CD14-positive monocyte (primary cell): ENCODE measurements around the gene ANKRD22. TPM values are rescaled to one million over a fixed set of nuclear protein-coding genes. Genes with fewer than 3 reads are reported as not detected.

ENCODE experiments used
- DNase-seq, 3 donors: peaks; one replicate each; pipeline ENCODE4 v3.0.0-alpha.2; 2011 to 2022
- H2AFZ ChIP-seq: 2 replicates; pipeline ENCODE4 v1.6.0; 2012; ENCODE audit warnings: mild to moderate bottlenecking, low read depth, low read length, inconsistent platforms; ENCODE audit not compliant: insufficient read depth, poor library complexity, severe bottlenecking
- H3K27ac ChIP-seq, 2 donors: 1 replicate in 1 of 2; 2 replicates in 1 of 2; pipeline ENCODE4 v1.5.1; 2012 to 2013; ENCODE audit warnings: low read length in 2 of 2, control low read depth in 1 of 2, inconsistent platforms in 1 of 2, low read depth in 1 of 2, mild to moderate bottlenecking in 1 of 2
- H3K27me3 ChIP-seq, 2 donors: one replicate each; pipeline versions ENCODE4 v1.6.0 to v1.6.1; 2011 to 2013; ENCODE audit warnings: low read length in 2 of 2; ENCODE audit not compliant: control insufficient read depth in 2 of 2, insufficient read depth in 2 of 2
- H3K36me3 ChIP-seq, 2 donors: replicated peaks in 1 of 2; 1 replicate in 1 of 2; 2 replicates in 1 of 2; pipeline versions ENCODE4 v1.5.1 to v1.6.1; 2012 to 2013; ENCODE audit warnings: low read length in 2 of 2, control low read depth in 1 of 2, inconsistent platforms in 1 of 2, mild to moderate bottlenecking in 1 of 2; ENCODE audit not compliant: insufficient read depth in 2 of 2, control insufficient read depth in 1 of 2
- H3K4me1 ChIP-seq, 2 donors: 1 replicate in 1 of 2; 2 replicates in 1 of 2; pipeline versions ENCODE4 v1.5.1 to v1.6.1; 2012 to 2013; ENCODE audit warnings: low read length in 2 of 2, control low read depth in 1 of 2, inconsistent platforms in 1 of 2, mild to moderate bottlenecking in 1 of 2, moderate library complexity in 1 of 2; ENCODE audit not compliant: insufficient read depth in 2 of 2, control insufficient read depth in 1 of 2
- H3K4me2 ChIP-seq: replicated peaks from 2 replicates; pipeline ENCODE3; 2012; ENCODE audit warnings: low read length, moderate library complexity, mild to moderate bottlenecking; ENCODE audit not compliant: poor library complexity, severe bottlenecking; ENCODE audit errors: extremely low read depth
- H3K4me3 ChIP-seq, 3 experiments: fragments of 200-600 bp in 1 of 3; sonication (generic) in 1 of 3; replicated peaks in 1 of 3; 1 replicate in 2 of 3; 2 replicates in 1 of 3; pipeline ENCODE4 v1.5.1; 2011 to 2013; ENCODE audit warnings: low read length in 3 of 3, mild to moderate bottlenecking in 3 of 3, control low read depth in 2 of 3, low read depth in 2 of 3, inconsistent platforms in 1 of 3, moderate library complexity in 1 of 3
- H3K79me2 ChIP-seq: 2 replicates; pipeline ENCODE4 v1.6.0; 2012; ENCODE audit warnings: mild to moderate bottlenecking, control low read depth, inconsistent platforms, low read length, moderate library complexity; ENCODE audit not compliant: insufficient read depth
- H3K9ac ChIP-seq: 2 replicates; pipeline ENCODE4 v1.6.0; 2017; ENCODE audit warnings: low read length, mild to moderate bottlenecking; ENCODE audit not compliant: insufficient read depth, poor library complexity, severe bottlenecking
- H3K9me3 ChIP-seq, 2 donors: replicated peaks in 1 of 2; 1 replicate in 1 of 2; 2 replicates in 1 of 2; pipeline versions ENCODE4 v1.5.1 to v1.6.1; 2012 to 2013; ENCODE audit warnings: low read length in 2 of 2, control low read depth in 1 of 2; ENCODE audit not compliant: control insufficient read depth in 1 of 2, insufficient read depth in 1 of 2
- H4K20me1 ChIP-seq: 2 replicates; pipeline ENCODE4 v1.6.0; 2012; ENCODE audit warnings: mild to moderate bottlenecking, low read length, control low read depth, moderate library complexity; ENCODE audit not compliant: insufficient read depth
- H3K27ac Mint-ChIP-seq, 7 donors: one replicate each; pipeline ENCODE4 v1.8.0; 2020; ENCODE audit warnings: mild to moderate bottlenecking in 7 of 7, mixed read lengths in 7 of 7, moderate library complexity in 6 of 7, inconsistent platforms in 2 of 7
- H3K27me3 Mint-ChIP-seq, 3 donors: one replicate each; pipeline ENCODE4 v1.8.0; 2021 to 2022; ENCODE audit warnings: low read depth in 3 of 3, mild to moderate bottlenecking in 3 of 3, mixed read lengths in 3 of 3, moderate library complexity in 3 of 3, inconsistent platforms in 1 of 3
- H3K36me3 Mint-ChIP-seq, 2 donors: one replicate each; pipeline ENCODE4 v1.8.0; 2020; ENCODE audit warnings: mixed read lengths in 2 of 2, inconsistent platforms in 1 of 2, mild to moderate bottlenecking in 1 of 2
- H3K4me1 Mint-ChIP-seq: one replicate; pipeline ENCODE4 v1.8.0; 2020; ENCODE audit warnings: mild to moderate bottlenecking, mixed read lengths
- H3K4me3 Mint-ChIP-seq, 2 donors: one replicate each; pipeline ENCODE4 v1.8.0; 2020; ENCODE audit warnings: mild to moderate bottlenecking in 2 of 2, mixed read lengths in 2 of 2, moderate library complexity in 1 of 2
- H3K9me3 Mint-ChIP-seq, 7 donors: one replicate each; pipeline ENCODE4 v1.8.0; 2020 to 2022; ENCODE audit warnings: mixed read lengths in 7 of 7, mild to moderate bottlenecking in 6 of 7, moderate library complexity in 6 of 7, inconsistent platforms in 2 of 7
- CTCF ChIP-seq: fragments of 200-600 bp; IDR thresholded peaks from one replicate; pipeline ENCODE4 v1.8.0; 2022; ENCODE audit warnings: antibody characterized with exemption, mild to moderate bottlenecking
- intact Hi-C, 2 donors: fragments of 100-400 bp; cut with micrococcal nuclease; formaldehyde crosslinking; loops; one replicate each; pipeline versions ENCODE4 v1.15.0 to v1.15.1; 2023
- polyA plus RNA-seq, 3 donors: library from polyadenylated mRNA; depleted of rRNA in 1 of 3; unstranded in 2 of 3; stranded (reverse) in 1 of 3; fragments of 300-500 nt in 2 of 3; fragments of >200 nt in 1 of 3; fragmentation: Illumina TruSeq in 2 of 3; gene quantifications; 1 replicate in 2 of 3; 2 replicates in 1 of 3; pipeline ENCODE4 v1.2.3, GENCODE V29; 2012 to 2021

The ANKRD22 gene
- polyA plus RNA-seq, 3 donors, result 2.7 to 3.5 (median 3.2) TPM

- Histone ChIP-seq H3K79me2 (peaks cover 6% of the 10 kb centered on the region), H3K9ac (no peak overlapping the region), H4K20me1 (no peaks in the 10 kb centered on the region), H3K27ac (no peak overlapping the region), H3K27me3 (no peaks in the 10 kb centered on the region), H3K36me3 (no peaks in the 10 kb centered on the region), H3K4me3 (no peak overlapping the region), H2AFZ (no peak overlapping the region), H3K4me1 (no peaks in the 10 kb centered on the region), H3K4me2 (no peak overlapping the region), H3K9me3 (no peaks in the 10 kb centered on the region)
- no peak for DNase-seq
- peaks cover 8% of the 10 kb centered on the region for H3K4me1 Mint-ChIP-seq
- peaks cover 0 to 3% of the 10 kb centered on the region in 2 donors for H3K36me3 Mint-ChIP-seq
- intact Hi-C loops, result no loop called here
- H3K4me3 Mint-ChIP-seq, result no peak overlapping the region
- no peak overlapping the region for H3K27ac Mint-ChIP-seq
- H3K9me3 Mint-ChIP-seq, result no peaks in the 10 kb centered on the region
- no peaks in the 10 kb centered on the region for H3K27me3 Mint-ChIP-seq
- TF ChIP-seq CTCF, result no peak
Observed at GRCh38 chr10:88888810-88889445, 37.3 kb upstream of the ANKRD22 start.

DNA sequence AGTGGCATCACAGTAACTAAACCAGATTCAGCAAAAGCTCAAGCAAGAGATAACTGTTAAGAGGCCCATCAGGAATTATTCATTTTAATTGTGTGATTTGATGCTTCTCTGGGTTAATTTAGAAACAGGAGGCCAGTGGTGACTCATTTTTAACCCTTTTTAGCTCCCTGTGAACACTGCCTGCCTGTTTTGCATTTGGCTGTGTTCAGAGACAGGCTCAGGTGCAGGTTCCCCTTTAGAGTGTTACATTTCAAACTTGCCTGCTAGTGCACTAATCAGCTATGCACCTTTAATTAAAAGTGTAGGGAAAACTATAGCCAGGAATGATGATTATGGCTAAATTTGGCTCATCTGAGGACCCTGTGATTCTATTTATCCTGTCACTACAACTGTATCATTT lies 34.9 kb upstream of the ANKRD22 start:
- H3K36me3 ChIP-seq, result no peaks in the 10 kb centered on the region
- intact Hi-C loops, result no loop called here
- Mint-ChIP-seq H3K27ac (no peak overlapping the region), H3K4me1 (peaks cover 17% of the 10 kb centered on the region), H3K9me3 (no peaks in the 10 kb centered on the region), H3K36me3 (peaks cover 0 to 3% of the 10 kb centered on the region in 2 donors), H3K4me3 (no peak overlapping the region), H3K27me3 (no peaks in the 10 kb centered on the region)
- no peaks in the 10 kb centered on the region for H3K27me3 ChIP-seq
- no peaks in the 10 kb centered on the region for H4K20me1 ChIP-seq
- peaks cover under 1 to 3% of the 10 kb centered on the region in 2 donors for H3K4me1 ChIP-seq
- DNase-seq, result no peak
- no peaks in the 10 kb centered on the region for H3K9me3 ChIP-seq
- H3K9ac ChIP-seq, result no peak overlapping the region
- no peak overlapping the region for H3K27ac ChIP-seq
- H3K4me2 ChIP-seq, result no peak overlapping the region
- peaks cover 6% of the 10 kb centered on the region for H3K79me2 ChIP-seq
- TF ChIP-seq CTCF, result no peak
- no peak overlapping the region for H3K4me3 ChIP-seq
- H2AFZ ChIP-seq, result no peak overlapping the region
